Measurements from ENCODE around the gene GJD4. TPM values are rescaled to one million over a fixed set of nuclear protein-coding genes. Genes with fewer than 3 reads are reported as not detected.
A peak's percentile ranks its signal among the peaks of the same experiment; 100 is the strongest.

The GJD4 gene
- total and polyA plus RNA-seq, 4 donors, result 0.19 to 0.29 (median 0.20) TPM; not detected in 1

DNA sequence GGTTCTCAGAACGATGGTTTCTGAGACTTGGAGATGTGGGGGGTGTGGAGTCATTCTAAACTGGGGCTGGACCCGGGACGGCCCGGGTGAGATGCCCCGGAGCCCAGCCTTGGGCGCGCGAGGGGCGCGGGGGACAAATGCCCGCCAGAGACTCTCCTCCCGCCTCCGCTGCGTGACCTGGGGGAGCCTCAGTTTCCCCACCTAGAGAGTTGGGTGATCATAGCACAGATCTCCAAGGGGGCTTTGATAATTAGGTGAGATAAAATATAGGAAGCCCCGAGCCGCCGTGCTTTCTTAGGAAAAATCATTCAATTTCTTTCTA lies 37.6 kb downstream of the GJD4 start:
- Histone ChIP-seq H3K36me3 (ENCODE audit: control insufficient read depth, insufficient read depth, low read length) (no peaks in the 10 kb centered on the region), H3K27ac (ENCODE audit: low read depth, low read length) (peak overlapping the region; percentile 61), H3K9me3 (ENCODE audit: control insufficient read depth, insufficient read depth, low read length) (no peaks in the 10 kb centered on the region), H3K4me1 (ENCODE audit: control insufficient read depth, insufficient read depth, low read length) (peaks cover 32% of the 10 kb centered on the region), H3K27me3 (ENCODE audit: control insufficient read depth, insufficient read depth, low read length) (peaks cover 21% of the 10 kb centered on the region), H3K4me3 (ENCODE audit: low read depth, low read length) (peak overlapping the region; percentile 66)
- no peak for DNase-seq (ENCODE audit: low read depth in 4 of 6, low spot score in 6 of 6)
- 0% methylated on average over 9 of the region's 17 CpGs for WGBS (ENCODE audit: insufficient coverage)

DNA sequence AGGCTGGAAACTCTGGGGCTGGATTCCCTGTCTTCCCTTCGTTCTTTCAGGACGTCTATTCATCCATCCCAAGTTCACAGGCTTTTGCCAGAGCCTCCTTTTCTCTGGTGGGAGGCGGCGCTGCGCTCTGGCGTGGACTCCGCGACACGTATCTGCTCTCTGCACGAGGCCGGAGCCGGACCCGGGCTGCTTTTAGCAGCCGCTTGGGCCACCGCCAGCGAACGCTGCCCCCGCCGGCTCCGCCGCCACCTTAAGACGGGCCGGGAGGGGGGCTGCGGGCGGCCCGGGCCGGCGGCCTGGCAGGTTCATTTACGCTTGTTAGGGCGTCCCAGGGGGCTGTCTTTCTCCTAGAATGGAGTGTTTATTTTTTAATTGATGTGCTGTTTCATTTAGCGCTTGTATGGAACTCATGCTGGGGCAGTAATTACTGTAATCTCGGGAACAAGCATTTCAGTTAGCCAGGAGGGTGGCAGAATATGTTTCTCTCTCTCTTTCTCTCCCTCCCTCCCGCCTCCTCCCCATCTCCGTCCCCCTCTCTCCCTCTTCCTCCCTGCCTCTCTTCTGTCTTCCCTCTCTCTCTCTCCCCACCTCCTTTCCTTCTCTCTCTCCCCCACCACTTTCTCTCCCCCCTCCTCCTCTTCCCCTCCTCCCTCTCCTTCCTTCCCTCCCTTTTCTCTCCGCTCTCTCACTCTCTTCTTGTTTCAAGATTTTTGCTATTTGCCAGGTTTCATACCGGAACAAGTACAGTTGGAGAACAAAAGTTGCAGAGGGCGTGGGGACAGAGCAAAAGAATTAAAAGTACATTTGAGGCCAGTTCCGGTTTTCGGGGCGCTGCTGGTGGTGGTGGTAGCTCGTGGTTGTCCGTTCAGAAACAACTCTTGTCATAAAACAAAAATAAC lies 38.3 kb downstream of the GJD4 start:
- H3K4me3 ChIP-seq (ENCODE audit: low read depth, low read length), result peak overlapping the region; percentile 66
- WGBS (ENCODE audit: insufficient coverage), result 0% methylated on average over 36 of the region's 42 CpGs
- H3K27ac ChIP-seq (ENCODE audit: low read depth, low read length), result no peak overlapping the region
- no peaks in the 10 kb centered on the region for H3K36me3 ChIP-seq (ENCODE audit: control insufficient read depth, insufficient read depth, low read length)
- peaks cover 32% of the 10 kb centered on the region for H3K4me1 ChIP-seq (ENCODE audit: control insufficient read depth, insufficient read depth, low read length)
- peaks cover 14% of the 10 kb centered on the region for H3K27me3 ChIP-seq (ENCODE audit: control insufficient read depth, insufficient read depth, low read length)
- H3K9me3 ChIP-seq (ENCODE audit: control insufficient read depth, insufficient read depth, low read length), result no peaks in the 10 kb centered on the region
- peak in 3 of 6 donors; percentile 50 to 94 (median 91) for DNase-seq (ENCODE audit: low read depth in 4 of 6, low spot score in 6 of 6)

DNA sequence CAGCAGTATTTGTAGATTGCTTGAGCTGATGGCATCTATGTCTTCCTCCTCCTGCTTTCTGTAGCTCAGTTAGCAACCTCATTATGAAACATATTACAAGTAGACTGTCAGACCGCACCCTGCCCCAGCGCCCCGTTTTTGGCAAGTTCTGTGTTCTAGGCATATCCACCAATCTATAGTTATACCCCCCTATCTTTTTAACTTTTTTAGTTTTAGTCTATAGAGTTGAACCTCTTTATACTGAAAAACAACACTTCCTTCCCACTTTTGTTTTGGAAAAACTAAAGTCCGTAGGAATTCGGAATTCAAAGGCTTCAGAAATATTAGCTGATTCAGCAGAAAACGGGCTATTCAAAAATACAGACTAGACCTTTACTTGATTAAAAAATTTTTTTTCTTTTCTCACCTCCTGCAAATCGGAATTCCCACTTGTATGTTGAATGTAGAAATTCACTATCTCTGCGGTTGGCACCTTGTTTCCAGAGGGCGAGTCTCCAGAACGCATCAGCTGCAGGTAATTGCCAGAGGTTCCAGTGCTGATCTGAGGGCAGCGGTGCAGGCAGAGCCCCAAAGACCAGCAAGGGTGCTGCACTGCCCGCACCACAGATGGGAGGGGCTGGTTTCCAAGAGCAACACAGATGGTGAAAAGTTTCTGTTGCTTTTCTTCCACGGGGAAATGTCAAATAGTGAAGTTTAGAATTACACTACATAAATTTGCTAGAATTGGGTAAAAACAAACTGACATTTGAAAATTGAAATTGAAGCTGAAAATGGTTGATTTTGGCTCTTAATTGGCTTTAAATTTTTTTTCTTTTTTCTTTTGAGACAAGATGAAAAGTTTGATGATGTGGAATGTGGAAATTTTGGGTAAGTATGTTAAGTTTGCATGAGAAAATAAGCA lies 39.2 kb downstream of the GJD4 start:
- H3K27me3 ChIP-seq (ENCODE audit: control insufficient read depth, insufficient read depth, low read length), result peaks cover 9% of the 10 kb centered on the region
- H3K27ac ChIP-seq (ENCODE audit: low read depth, low read length), result no peak overlapping the region
- H3K4me1 ChIP-seq (ENCODE audit: control insufficient read depth, insufficient read depth, low read length), result peaks cover 28% of the 10 kb centered on the region
- DNase-seq (ENCODE audit: low read depth in 4 of 6, low spot score in 6 of 6), result peak in 1 of 6 donors; percentile 78
- 19% methylated on average over 3 of the region's 13 CpGs for WGBS (ENCODE audit: insufficient coverage)
- no peaks in the 10 kb centered on the region for H3K36me3 ChIP-seq (ENCODE audit: control insufficient read depth, insufficient read depth, low read length)
- no peaks in the 10 kb centered on the region for H3K9me3 ChIP-seq (ENCODE audit: control insufficient read depth, insufficient read depth, low read length)
- H3K4me3 ChIP-seq (ENCODE audit: low read depth, low read length), result peak overlapping the region; percentile 66

DNA sequence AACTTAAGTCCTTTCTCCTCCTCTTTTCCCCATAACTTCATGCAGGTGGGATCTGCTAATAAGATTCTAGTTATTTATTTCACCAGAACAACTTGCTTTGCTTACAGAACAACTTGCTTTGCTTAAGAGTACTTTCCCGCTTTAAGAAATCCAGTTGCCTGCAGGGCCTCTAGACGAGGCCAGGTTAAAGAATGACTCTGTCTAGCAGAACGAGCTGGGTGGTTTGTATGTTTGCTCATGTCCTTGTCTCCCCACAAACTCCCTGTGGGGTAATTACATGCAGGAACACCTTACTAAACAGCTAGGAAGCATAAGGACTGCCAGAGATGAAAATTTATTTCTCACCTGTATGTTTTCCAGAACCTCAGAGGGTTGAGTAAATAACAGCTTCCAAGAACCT lies 45.8 kb downstream of the GJD4 start:
- WGBS (ENCODE audit: insufficient coverage), result 72% methylated on average over 2 of the region's 3 CpGs
- no peak for DNase-seq (ENCODE audit: low read depth in 4 of 6, low spot score in 6 of 6)
- H3K9me3 ChIP-seq (ENCODE audit: control insufficient read depth, insufficient read depth, low read length), result no peaks in the 10 kb centered on the region
- H3K36me3 ChIP-seq (ENCODE audit: control insufficient read depth, insufficient read depth, low read length), result no peaks in the 10 kb centered on the region
- no peak overlapping the region for H3K4me3 ChIP-seq (ENCODE audit: low read depth, low read length)
- H3K27ac ChIP-seq (ENCODE audit: low read depth, low read length), result no peak overlapping the region
- peaks cover 8% of the 10 kb centered on the region for H3K27me3 ChIP-seq (ENCODE audit: control insufficient read depth, insufficient read depth, low read length)
- no peaks in the 10 kb centered on the region for H3K4me1 ChIP-seq (ENCODE audit: control insufficient read depth, insufficient read depth, low read length)

DNA sequence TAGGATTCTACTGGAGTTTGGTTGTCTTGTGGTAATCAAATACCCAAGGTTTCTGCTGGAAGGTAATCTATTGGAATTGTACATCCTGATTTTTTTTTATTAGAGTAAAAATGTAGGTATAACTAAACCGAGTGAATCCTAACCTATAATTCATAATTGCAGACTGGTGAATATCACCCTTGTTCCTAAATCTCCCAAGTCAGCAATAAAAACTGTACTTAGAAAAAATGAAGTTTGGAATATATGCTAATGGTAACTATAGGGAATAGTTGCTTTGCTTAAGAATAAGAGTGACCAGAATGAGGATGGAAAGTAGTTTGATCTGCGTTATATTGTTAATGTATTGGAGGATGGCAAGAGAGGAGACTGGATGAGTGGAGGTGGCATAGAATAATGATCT lies 47.7 kb downstream of the GJD4 start:
- H3K4me3 ChIP-seq (ENCODE audit: low read depth, low read length), result no peak overlapping the region
- DNase-seq (ENCODE audit: low read depth in 4 of 6, low spot score in 6 of 6), result no peak
- H3K9me3 ChIP-seq (ENCODE audit: control insufficient read depth, insufficient read depth, low read length), result no peaks in the 10 kb centered on the region
- no CpG with 5 or more reads among the region's 2 CpGs for WGBS (ENCODE audit: insufficient coverage)
- no peak overlapping the region for H3K27ac ChIP-seq (ENCODE audit: low read depth, low read length)
- H3K27me3 ChIP-seq (ENCODE audit: control insufficient read depth, insufficient read depth, low read length), result peaks cover 8% of the 10 kb centered on the region
- no peaks in the 10 kb centered on the region for H3K4me1 ChIP-seq (ENCODE audit: control insufficient read depth, insufficient read depth, low read length)
- H3K36me3 ChIP-seq (ENCODE audit: control insufficient read depth, insufficient read depth, low read length), result no peaks in the 10 kb centered on the region

DNA sequence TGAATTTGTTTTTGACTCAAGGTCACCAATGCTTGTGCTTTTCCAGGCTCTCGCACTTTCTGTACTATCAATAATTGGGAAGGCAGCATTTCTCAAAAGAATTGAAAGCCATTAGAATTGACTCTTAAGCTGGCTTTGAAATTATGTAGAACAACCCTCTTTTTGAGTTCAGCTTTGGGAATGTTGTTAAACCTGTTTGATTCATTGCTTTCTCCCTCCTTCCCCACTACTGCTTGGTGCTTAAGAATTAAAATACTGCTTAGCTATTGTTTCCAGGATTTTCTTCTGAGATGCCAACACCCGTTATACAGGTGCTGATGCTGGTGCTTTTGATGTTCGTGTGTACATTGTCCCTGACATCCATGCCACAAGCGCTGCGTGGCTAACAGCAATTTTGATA lies 52.5 kb downstream of the GJD4 start:
- no peak for DNase-seq (ENCODE audit: low read depth in 4 of 6, low spot score in 6 of 6)
- WGBS (ENCODE audit: insufficient coverage), result 75% methylated on average over 2 of the region's 5 CpGs
- Histone ChIP-seq H3K4me1 (ENCODE audit: control insufficient read depth, insufficient read depth, low read length) (no peaks in the 10 kb centered on the region), H3K27ac (ENCODE audit: low read depth, low read length) (no peak overlapping the region), H3K27me3 (ENCODE audit: control insufficient read depth, insufficient read depth, low read length) (no peaks in the 10 kb centered on the region), H3K4me3 (ENCODE audit: low read depth, low read length) (no peak overlapping the region), H3K36me3 (ENCODE audit: control insufficient read depth, insufficient read depth, low read length) (no peaks in the 10 kb centered on the region), H3K9me3 (ENCODE audit: control insufficient read depth, insufficient read depth, low read length) (no peaks in the 10 kb centered on the region)

Other genes starting within 250 kb of the GJD4 start
- 10 to 100 TPM; 14.0 to 21.2 TPM for gene FZD8, start 37.0 kb downstream of the GJD4 start, total RNA-seq
- gene FZD8, start 37.0 kb downstream of the GJD4 start, polyA plus RNA-seq (ENCODE audit: insufficient read length in 2 of 2), result 1 to 10 TPM; 2.8 to 4.8 TPM